HepG2 (cell line): ENCODE data around the gene BBS4. TPM values are rescaled to one million over a fixed set of nuclear protein-coding genes. Genes with fewer than 3 reads are reported as not detected.
"Not testable (repeated sequence)": the region's sequence is repeated elsewhere in the genome, so short reads cannot be mapped to it uniquely, and the experiment has no call there.

Source experiments
- ATAC-seq: fragments of 200-7000 bp; cut with Tn5 transposase; 3 replicates; pipeline ENCODE4 v1.9.1; 2020; ENCODE audit warnings: mild to moderate bottlenecking, moderate library complexity
- BruUV-seq: library from RNA; stranded (reverse); fragments of 400-500 nt; replicated peaks from 2 replicates; lab custom pipeline; 2021; lab: Mats Ljungman, UMichigan
- CTCF ChIA-PET: fragments of 300-600 bp; formaldehyde crosslinking; extraction: SDS; loops from one replicate; lab custom pipeline; 2021; ENCODE audit warnings: low total read pairs, inconsistent platforms, low intra/inter-chr PET ratio; lab: Yijun Ruan, JAX
- POLR2A ChIA-PET: fragments of 350-600 bp; sonication (Branson Sonifier 250); formaldehyde crosslinking; loops from one replicate; lab custom pipeline; 2020; ENCODE audit warnings: antibody characterized with exemption, inconsistent platforms; lab: Yijun Ruan, JAX
- DNase-seq: peaks from one replicate; pipeline ENCODE4 v3.0.0-alpha.2; 2015; ENCODE audit warnings: low spot score
- FAIRE-seq: peaks from 3 replicates; lab custom pipeline; 2011; peaks lifted over from hg19 to GRCh38; lab: Jason Lieb, UNC
- H2AFZ ChIP-seq: one replicate; pipeline ENCODE4 v1.6.1; 2011; ENCODE audit warnings: low read length, inconsistent platforms
- H3K27ac ChIP-seq: fragments of 300-600 bp; 3 replicates; pipeline ENCODE4 v1.8.0; 2011; ENCODE audit warnings: mixed run types, mild to moderate bottlenecking, mixed read lengths, low read length, inconsistent platforms; ENCODE audit not compliant: insufficient read depth; ENCODE audit errors: extremely low read length
- H3K27me3 ChIP-seq, 2 experiments: fragments of 200-600 bp in 1 of 2; 2 replicates in 1 of 2; 3 replicates in 1 of 2; pipeline versions ENCODE4 v1.6.0 to v1.8.0; 2011; ENCODE audit warnings: low read length in 2 of 2, mild to moderate bottlenecking in 2 of 2, moderate library complexity in 2 of 2, inconsistent platforms in 1 of 2; ENCODE audit not compliant: insufficient read depth in 2 of 2, control insufficient read depth in 1 of 2
- H3K36me3 ChIP-seq, 2 experiments: fragments of 200-600 bp in 1 of 2; replicated peaks in 1 of 2; 2 replicates in 1 of 2; 3 replicates in 1 of 2; pipeline versions ENCODE4 v1.5.1 to v1.8.0; 2011; ENCODE audit warnings: low read length in 2 of 2, inconsistent platforms in 1 of 2; ENCODE audit not compliant: insufficient read depth in 2 of 2, control insufficient read depth in 1 of 2
- H3K4me1 ChIP-seq: 2 replicates; pipeline ENCODE4 v1.5.1; 2012; ENCODE audit warnings: low read length, inconsistent platforms; ENCODE audit not compliant: insufficient read depth
- H3K4me2 ChIP-seq: 2 replicates; pipeline ENCODE4 v1.6.0; 2011; ENCODE audit warnings: low read depth, low read length, inconsistent platforms
- H3K4me3 ChIP-seq, 3 experiments: fragments of 200-600 bp in 1 of 3; sonication (generic), shearing (Covaris generic) in 1 of 3; replicated peaks in 1 of 3; 2 replicates each; pipeline ENCODE4 v1.5.1; 2011 to 2016; ENCODE audit warnings: low read length in 3 of 3, inconsistent platforms in 2 of 3, low read depth in 2 of 3, mild to moderate bottlenecking in 2 of 3, control low read depth in 1 of 3, mixed read lengths in 1 of 3; ENCODE audit not compliant: insufficient read depth in 1 of 3
- H3K79me2 ChIP-seq: one replicate; pipeline ENCODE4 v1.6.1; 2011; ENCODE audit warnings: low read length, inconsistent platforms; ENCODE audit not compliant: insufficient read depth
- H3K9ac ChIP-seq: 2 replicates; pipeline ENCODE4 v1.6.0; 2011; ENCODE audit warnings: mild to moderate bottlenecking, low read depth, low read length, inconsistent platforms; ENCODE audit not compliant: insufficient read depth
- H3K9me3 ChIP-seq: 2 replicates; pipeline ENCODE4 v1.5.1; 2012; ENCODE audit warnings: mild to moderate bottlenecking, low read length
- H4K20me1 ChIP-seq: 2 replicates; pipeline ENCODE4 v1.6.0; 2011; ENCODE audit warnings: inconsistent platforms, mild to moderate bottlenecking, low read length, moderate library complexity; ENCODE audit not compliant: insufficient read depth
- HNRNPH1 ChIP-seq: fragments of 200-400 bp; formaldehyde crosslinking; optimal IDR thresholded peaks from 2 replicates; pipeline ENCODE3; 2017; ENCODE audit warnings: mild to moderate bottlenecking, low read depth, low read length
- MLXIP ChIP-seq: sonication (generic); formaldehyde crosslinking; IDR thresholded peaks from 2 replicates; pipeline ENCODE4 v1.9.0; 2021; ENCODE audit warnings: missing genetic modification reagents, borderline replicate concordance
- PBX3 ChIP-seq: sonication (generic); formaldehyde crosslinking; IDR thresholded peaks from 2 replicates; pipeline ENCODE4 v1.8.1; 2023; ENCODE audit warnings: missing genetic modification reagents, inconsistent platforms, borderline replicate concordance
- WGBS: methylation state at CpG from one replicate; pipeline ENCODE4 v1.1.6; 2017; ENCODE audit warnings: low lambda C conversion rate; 5-methylcytosine and 5-hydroxymethylcytosine counted together
- in situ Hi-C: cut with HindIII; loops from 2 replicates; pipeline ENCODE4 v1.10.0; 2017; ENCODE audit warnings: low pct_unique_long_range_greater_than_20kb; ENCODE audit not compliant: extremely low pct_ligation_motif_present
- intact Hi-C: fragments of 100-400 bp; cut with micrococcal nuclease; formaldehyde crosslinking; loops from one replicate; pipeline ENCODE4 v1.10.0; 2022; ENCODE audit not compliant: unreplicated experiment
- polyA plus RNA-seq, 8 experiments: library from polyadenylated mRNA; depleted of rRNA in 3 of 8; stranded (reverse) in 7 of 8; unstranded in 1 of 8; fragments of >200 nt; fragmentation: Illumina TruSeq in 4 of 8; extraction: Trizol in 4 of 8; gene quantifications; 2 replicates each; pipeline versions ENCODE4 v1.2.1 to v1.2.3, GENCODE V29; 2011 to 2016; ENCODE audit warnings: low read depth in 4 of 8, missing spikeins in 1 of 8, mixed read lengths in 1 of 8; ENCODE audit not compliant: insufficient read depth in 1 of 8
- total RNA-seq, 5 experiments: library from RNA; depleted of rRNA; stranded (reverse); fragments of >200 nt; fragmentation: Illumina TruSeq; extraction: Trizol; gene quantifications; 2 replicates each; pipeline ENCODE4 v1.2.3, GENCODE V29; 2016; ENCODE audit warnings: low read depth in 1 of 5

BBS4 gene
- total and polyA plus RNA-seq, 2 of the 13 experiments (the other 11 are each of a cell fraction or from before 2014, with no cell fraction given) = 16.0 to 21.3 TPM

- no peak for TF ChIP-seq PBX3 (CRISPR knock-in tag)
- no peak for TF ChIP-seq HNRNPH1
- TF ChIP-seq MLXIP (CRISPR knock-in tag) = no peak
- TF ChIP-seq, all 625 proteins: peak for 11
Measured at GRCh38 chr15:72727154-72727553, 41.1 kb downstream of the BBS4 start (continued).

GRCh38 chr15:72728249-72728648 lies 42.2 kb downstream of the BBS4 start:
- intact Hi-C loops, CTCF ChIA-PET, H3K27me3 ChIP-seq, H3K4me3 ChIP-seq, H4K20me1 ChIP-seq, H3K4me2 ChIP-seq, H3K9ac ChIP-seq, DNase-seq, BruUV-seq, H3K9me3 ChIP-seq, in situ Hi-C loops, H3K79me2 ChIP-seq, H3K27ac ChIP-seq, FAIRE-seq, ATAC-seq, H2AFZ ChIP-seq, POLR2A ChIA-PET: not testable (repeated sequence)
- WGBS = 100% methylated on average over 1 of the region's 1 CpG
- Histone ChIP-seq H3K4me1 (peaks cover 19% of the 10 kb centered on the region), H3K36me3 (peaks cover 2 to 15% of the 10 kb centered on the region in 2 experiments; a peak in 4 of 5 replicates)
